IPS-NIHi11 (cell line): ENCODE results near the gene TATDN3.
"Not testable (repeated sequence)": the region's sequence is repeated elsewhere in the genome, so short reads cannot be mapped to it uniquely, and the experiment has no call there.

ENCODE experiments used
- DNase-seq: peaks from one replicate; pipeline ENCODE4 v3.0.0; 2012; ENCODE audit warnings: mixed read lengths, low spot score

The TATDN3 gene

GRCh38 chr1:212775241-212775640, 16.5 kb upstream of the TATDN3 start:
- DNase-seq = no peak

GRCh38 chr1:212777151-212777550, 14.5 kb upstream of the TATDN3 start:
- DNase-seq = no peak

- not testable (repeated sequence) for DNase-seq
Observed at GRCh38 chr1:212779086-212779485, 12.6 kb upstream of the TATDN3 start.

- DNase-seq = no peak
Observed at GRCh38 chr1:212780759-212781158, 10.9 kb upstream of the TATDN3 start.

- no peak for DNase-seq
Observed at GRCh38 chr1:212781225-212781624, 10.5 kb upstream of the TATDN3 start.

GRCh38 chr1:212782422-212783154, 9.1 kb upstream of the TATDN3 start:
- no peak for DNase-seq

GRCh38 chr1:212783976-212784375, 7.7 kb upstream of the TATDN3 start:
- no peak for DNase-seq

- no peak for DNase-seq
Observed at GRCh38 chr1:212785871-212786270, 5.8 kb upstream of the TATDN3 start.

GRCh38 chr1:212791261-212791675, 426 bp upstream of the TATDN3 start:
- DNase-seq = no peak

- no peak for DNase-seq
Observed at GRCh38 chr1:212792396-212792908, 758 bp downstream of the TATDN3 start.

- DNase-seq = no peak
Observed at GRCh38 chr1:212794561-212795014, 2.9 kb downstream of the TATDN3 start.

GRCh38 chr1:212797681-212798080, 6.0 kb downstream of the TATDN3 start:
- DNase-seq = no peak

- DNase-seq = no peak
Observed at GRCh38 chr1:212805767-212806166, 14.1 kb downstream of the TATDN3 start.

- DNase-seq = no peak
Observed at GRCh38 chr1:212814537-212815334, 23.0 kb downstream of the TATDN3 start.

GRCh38 chr1:212816567-212817278, 25.0 kb downstream of the TATDN3 start:
- no peak for DNase-seq

- DNase-seq = no peak
Observed at GRCh38 chr1:212819726-212820125, 28.0 kb downstream of the TATDN3 start.

- DNase-seq = no peak
Observed at GRCh38 chr1:212820969-212821368, 29.3 kb downstream of the TATDN3 start.

- no peak for DNase-seq
Observed at GRCh38 chr1:212822956-212823355, 31.3 kb downstream of the TATDN3 start.

GRCh38 chr1:212824201-212824600, 32.5 kb downstream of the TATDN3 start:
- DNase-seq = no peak

GRCh38 chr1:212825798-212826452, 34.2 kb downstream of the TATDN3 start:
- no peak for DNase-seq

- DNase-seq = no peak
Observed at GRCh38 chr1:212827171-212827776, 35.6 kb downstream of the TATDN3 start.
